ENCODE data around the gene BOD1L1.

The BOD1L1 gene

DNA sequence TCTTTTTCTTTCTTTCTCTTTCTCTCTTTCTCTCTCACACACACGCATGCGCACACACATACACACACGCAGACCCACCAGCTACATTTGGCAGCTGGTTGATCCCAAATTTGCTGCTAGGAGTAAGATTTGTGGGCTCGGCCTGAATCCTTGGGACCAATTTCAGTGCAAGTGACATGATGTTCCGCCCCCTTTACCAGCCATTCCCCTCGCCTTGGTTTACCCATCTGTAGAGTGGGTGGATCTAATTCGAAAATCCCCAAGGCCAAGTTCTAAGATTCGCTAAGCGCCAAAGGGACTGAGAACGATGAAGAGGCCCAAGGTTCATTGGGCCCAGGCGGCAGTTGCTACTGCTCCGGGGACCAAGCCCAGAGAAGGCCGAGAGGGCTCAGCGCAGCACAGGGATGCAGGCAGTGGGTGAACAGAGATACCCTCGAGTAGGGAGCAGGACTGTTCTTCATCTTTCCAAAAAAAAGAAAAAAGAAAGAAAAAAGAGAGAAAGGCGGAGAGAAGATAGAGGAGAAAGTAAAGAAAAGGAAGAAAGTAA, 89.0 kb downstream of the BOD1L1 start:
- DNase-seq: no peak

DNA sequence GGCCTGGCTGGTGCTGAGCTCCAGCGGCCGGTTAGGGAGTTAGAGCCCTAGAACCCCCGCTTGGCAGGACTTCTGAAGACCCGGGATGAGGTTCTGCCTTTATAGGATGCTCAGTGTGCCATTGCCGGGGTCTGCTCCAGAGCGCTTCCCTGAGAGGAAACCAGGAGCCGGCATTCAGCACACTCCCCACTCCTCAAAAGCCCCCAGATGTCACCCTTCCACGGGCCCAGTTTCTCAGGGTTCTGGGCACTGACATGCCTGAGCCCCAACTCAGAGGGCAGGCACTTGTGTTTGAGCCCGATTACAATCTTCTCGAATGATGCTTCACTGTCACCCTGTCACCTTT, 89.7 kb downstream of the BOD1L1 start:
- DNase-seq: no peak

DNA sequence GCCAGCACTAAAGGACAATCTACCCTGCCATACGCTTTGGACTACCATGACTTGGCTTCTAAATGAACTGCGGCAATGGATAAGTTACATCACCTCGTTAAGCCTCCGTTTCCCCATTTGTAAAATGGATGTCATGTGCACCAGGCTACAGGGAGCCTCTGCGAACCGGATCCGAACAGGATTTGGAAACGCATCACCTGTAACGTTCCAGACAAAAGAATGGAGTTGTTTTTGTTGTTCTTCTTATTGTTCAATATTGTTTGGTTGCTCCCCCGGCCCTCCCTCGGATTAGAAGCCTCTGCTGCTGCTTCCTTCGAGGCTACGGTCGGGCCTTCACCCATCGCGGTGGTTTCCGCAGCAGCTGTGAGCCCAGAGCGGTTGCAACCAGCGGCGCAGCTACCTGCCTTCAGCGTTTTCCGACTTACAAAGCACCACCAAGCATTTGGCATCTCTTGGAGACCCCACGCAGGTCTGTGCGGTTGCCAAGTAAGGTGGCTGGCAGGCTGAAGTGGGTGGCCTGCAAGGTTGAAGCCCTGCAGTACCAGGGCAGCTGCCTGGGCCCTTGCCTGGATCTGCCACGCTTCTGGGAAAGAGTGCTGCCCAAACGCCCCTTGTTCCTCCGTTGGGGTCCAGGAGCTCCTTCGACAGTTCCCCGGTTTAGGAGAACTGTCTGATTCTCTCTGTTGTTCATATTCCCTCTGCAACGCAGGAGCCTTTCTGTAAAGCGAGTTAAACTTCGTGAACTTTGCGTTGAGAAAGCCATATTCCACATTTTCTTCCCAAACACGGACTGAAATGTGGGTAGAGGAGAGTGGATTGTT, 90.3 kb downstream of the BOD1L1 start:
- DNase-seq: no peak

DNA sequence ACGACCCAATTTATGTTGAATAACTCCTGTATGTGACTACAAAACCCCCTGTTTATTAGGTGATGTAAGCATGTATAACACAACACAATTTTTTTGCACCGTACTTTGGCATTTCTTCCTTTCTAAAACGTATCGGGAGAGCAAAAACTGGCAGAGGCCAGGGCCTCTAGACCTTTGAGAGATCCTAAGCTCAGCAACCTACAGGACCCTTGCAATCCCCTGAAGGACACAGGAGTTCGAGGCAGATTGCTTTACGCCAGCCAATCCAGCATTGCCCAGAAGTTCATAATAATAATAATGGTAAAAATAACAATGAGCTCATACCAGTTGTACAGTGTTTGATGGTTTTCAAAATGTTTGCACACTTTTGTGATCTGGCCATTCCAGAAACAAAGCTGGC, 90.9 kb downstream of the BOD1L1 start:
- no peak for DNase-seq

DNA sequence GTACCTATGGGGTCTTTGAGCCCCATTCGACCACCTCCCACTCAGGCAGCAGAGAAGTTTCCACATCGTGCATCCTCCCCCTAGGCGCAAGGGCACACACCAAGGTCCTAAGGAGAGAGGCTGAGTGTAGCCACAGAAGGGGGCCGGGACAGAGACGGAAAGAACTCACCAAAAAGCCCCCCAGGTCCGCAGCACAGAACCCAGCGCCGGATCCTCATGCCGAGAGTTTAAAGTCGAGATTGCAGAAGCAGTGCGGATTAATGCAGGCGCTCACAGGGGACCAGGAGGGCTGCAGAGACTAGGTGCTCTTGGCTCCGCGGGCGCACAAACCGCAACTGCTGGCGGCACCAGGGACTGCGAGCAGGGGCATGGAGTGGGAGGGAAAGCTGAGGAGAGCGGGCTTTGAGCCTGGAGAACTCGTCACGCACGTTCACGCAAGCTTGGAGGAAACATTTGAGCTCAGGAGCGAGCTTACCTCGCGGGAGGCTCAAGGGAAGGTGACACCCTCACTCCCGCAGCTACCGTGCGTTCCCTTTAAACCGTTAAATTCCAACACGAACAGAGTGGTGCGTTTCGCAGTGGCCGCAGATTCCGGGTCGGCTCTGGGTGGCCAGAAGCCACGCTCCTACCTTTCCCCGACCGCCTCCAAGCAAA, 91.7 kb downstream of the BOD1L1 start:
- no peak for DNase-seq

DNA sequence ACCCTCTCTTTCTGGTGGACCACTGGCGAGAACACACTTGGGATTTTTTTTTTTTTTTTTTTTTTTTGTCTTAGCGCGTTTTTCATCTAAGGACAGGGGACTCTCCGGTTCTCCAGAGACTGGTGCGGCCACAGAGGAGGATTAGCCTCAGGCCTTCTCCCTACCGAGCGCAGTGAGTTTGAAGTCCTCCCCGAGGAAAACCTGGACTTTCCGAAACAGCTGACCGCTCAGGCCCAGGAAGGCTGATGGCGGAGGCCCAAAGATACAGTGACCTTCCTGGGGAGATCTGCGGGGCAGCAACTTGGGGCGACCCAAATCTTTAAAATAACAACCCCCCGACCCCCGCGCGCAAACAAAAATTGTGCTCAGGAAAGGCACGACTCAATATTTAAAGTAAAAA, 92.4 kb downstream of the BOD1L1 start:
- DNase-seq: no peak

DNA sequence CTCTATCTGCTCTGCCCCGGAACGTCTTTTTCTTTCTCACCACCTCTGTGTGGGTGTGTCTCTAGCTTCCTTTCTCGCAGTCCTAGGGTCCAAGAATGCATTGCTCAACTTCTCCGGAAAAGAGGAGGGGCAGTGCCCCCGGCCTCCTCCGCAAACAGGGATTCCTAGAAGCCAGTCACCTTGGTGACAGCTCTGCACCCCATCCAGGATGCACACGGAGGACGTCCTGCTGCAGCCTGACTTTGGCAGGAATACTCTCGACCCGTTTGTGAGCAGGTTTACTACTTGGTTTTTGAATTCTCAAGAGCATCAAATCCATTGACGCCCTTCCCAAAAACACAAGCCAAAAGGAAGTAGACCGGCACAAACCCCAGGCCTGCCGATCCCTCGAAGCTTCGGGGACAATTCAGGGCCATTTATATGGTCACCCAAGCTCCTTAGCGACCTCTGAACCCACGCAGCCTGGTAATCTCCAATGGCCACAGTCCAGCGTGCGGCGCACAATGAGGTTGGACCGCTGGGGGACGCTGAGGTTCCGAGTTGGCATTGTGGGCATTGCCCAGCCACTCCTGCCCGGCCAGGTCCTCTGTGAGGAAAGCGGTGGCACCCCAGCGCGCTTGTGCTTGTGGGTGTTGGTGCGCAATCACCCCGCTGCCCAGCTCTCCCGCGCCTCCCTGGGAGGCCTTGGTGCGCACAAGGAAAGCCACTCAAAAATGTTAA, 93.0 kb downstream of the BOD1L1 start:
- DNase-seq: no peak

DNA sequence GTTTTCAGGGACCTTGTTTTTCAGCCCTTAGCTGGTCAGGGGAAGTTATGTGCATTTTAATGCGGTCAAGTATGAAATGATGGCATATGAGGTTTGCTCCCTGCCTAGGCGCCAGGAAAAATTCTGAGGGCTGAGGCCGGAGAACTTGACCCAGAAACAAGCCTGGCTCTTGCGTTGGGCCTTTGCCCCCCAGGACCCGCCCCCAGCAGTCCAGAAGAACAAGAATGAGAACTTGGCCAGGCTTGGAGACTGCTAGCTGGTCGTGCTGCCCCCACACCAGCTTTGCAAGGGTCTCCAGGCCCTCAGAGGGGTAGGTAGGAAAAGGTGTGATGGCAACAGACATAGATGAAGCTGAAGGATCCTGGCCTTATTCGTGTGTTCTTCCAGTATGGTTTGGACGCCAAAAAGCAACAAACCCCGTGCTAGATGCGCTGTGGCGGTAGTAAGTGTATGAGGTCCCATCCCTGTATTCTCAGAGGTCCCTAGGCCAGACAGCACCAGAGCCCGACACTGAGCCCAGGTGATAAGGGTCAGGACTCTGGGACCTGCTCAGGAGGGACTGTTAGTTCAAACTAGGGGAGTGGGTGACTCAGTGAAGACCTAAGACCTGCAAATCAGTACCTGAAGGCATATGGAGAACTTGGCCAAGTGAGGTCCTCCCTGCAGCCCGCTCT, 93.7 kb downstream of the BOD1L1 start:
- no peak for DNase-seq

DNA sequence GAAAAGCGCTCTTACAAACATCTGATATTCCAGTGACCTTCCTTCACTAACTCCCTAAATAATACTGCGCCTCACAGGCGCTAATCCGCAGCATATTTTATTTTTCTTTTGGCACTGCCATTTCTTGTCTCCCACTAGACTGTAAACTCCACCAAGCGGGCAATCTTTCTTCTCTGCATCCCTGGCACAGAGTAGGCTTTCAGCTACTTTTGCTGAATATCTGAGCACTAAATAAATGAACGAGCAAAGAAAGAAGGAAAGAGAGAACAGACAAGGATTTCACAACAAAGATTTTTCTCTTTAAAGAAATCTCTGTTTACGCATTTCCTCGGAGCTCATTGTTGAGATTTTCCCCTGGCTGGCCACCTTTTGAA, 95.9 kb downstream of the BOD1L1 start:
- DNase-seq: no peak

DNA sequence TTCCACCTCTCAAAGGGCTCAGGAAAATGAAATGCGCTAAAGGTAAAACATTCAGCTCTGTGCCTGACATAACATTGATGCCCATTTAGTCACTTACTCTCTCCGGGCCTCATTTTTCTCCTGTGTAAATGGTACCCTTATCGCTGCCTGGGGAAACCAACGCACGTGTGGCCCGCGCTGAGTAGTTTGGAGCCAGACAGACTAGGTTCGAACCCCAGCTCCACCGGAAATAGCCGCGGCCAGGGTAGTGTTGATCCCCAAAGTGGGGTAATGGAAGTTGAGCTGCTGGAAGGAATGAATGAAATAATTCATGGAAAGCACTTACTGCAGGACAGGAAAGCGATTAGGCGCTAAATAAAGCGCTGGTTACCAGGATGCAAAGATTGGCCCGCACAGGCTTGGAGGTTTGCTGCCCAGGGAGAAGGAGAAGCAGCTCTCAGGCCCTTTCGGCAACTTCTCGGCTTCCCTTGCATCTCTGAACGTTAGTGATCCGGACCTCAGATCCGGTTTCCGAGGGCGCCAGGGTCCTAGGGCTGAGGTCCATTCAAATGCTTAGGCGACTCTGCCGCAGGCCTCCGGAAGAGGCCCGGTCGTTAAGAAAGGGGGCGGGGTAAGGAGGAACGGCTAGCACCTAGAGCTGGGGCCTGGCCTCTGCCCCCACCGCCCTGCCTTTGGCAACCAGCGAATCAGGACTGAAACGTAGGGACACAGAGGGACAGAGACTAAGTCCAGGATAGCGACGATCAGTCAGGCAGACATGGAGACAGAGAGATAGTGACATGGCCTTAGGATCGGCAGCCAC, 96.5 kb downstream of the BOD1L1 start:
- no peak for DNase-seq

DNA sequence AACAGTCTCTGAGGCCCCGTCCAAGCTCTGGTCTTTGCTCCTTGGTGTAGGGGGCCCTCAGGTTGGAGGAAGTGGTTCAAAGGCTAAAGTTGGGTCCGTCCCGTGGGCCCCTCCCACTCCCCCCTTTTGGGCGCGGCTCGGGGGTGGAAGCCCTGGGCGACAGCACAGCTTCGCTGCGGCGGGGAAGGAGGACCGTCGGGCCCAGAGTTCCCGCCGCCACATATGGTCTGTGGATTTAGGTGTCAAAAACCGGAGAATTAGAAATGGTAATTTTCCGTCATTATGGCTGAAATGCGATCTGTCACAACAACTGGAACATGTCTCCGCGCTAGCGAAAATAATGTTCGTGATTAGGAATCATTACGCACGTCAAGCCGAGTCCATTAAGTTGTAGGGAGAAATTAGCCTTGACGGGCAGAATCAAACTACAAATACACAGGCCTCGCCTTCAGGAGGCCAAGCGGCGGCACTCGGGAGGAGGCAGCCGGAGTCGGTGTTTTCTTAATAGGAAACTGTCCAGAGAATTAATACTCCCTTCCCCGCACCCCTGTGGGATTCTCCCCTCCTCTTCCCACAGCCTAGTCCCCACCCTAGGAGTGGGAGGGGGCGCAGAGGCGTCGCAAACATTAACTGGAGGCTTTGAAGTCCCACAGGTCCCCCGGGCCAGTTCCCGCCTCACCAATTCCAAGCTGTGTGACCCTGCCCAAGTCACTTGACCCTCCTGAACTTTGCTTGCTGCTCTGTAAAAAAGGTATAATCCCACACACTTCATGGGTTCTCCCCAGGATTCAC, 98.2 kb downstream of the BOD1L1 start:
- no peak for DNase-seq

DNA sequence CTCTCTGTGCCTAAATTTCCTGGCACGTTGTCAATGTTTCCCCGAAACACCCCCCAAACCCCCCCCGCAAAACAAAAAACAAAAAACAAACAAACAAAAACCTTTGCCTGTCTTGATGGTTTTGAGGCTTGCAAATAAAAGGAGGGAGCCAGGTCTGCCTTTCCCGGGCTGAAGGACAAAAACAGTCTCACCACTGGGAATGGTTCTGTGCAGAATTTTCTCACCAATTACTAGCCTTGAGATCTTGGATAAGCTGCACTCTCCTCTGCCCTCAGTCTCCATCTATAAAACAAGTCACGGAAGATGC, 98.8 kb downstream of the BOD1L1 start:
- no peak for DNase-seq

DNA sequence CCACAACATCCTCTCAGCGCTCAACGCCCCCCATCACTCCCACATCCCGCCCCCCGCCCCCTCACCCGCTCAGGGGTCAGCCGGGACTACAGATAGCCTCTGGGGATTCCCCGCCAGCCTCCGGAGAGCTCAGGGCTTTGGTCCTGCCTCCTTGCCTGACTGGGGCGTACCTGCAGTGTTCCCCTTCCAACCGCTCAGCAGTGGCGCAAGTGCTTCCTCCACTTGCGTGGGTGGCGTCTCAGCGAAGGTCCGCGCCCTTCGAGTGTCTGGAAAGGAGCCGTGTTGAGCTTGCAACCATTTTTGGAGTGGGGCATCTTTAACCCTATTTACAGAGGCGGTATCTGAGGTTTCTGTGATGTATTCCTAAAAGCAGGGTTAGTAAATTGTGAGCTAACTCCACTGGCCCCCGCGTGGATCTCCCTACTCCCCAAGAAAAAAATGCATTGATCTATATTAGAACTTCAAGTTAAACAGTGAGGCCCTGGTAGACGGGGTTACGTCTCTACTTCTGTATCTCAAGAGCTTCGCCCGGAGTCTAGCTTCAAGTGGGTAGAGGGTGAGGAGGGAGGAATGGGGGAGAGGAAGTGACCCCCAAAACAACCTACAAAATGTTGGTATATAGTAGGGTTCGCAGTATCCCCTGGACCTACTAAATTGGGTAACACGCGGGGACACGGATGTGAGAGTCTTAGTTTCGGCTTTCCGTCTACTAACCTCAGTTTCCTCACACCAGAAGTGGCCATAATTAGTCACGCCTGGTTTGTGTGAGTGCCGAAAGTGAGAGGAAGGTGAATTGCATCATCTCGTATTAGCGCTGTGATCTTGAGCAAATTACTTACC, 99.3 kb downstream of the BOD1L1 start:
- DNase-seq: no peak

DNA sequence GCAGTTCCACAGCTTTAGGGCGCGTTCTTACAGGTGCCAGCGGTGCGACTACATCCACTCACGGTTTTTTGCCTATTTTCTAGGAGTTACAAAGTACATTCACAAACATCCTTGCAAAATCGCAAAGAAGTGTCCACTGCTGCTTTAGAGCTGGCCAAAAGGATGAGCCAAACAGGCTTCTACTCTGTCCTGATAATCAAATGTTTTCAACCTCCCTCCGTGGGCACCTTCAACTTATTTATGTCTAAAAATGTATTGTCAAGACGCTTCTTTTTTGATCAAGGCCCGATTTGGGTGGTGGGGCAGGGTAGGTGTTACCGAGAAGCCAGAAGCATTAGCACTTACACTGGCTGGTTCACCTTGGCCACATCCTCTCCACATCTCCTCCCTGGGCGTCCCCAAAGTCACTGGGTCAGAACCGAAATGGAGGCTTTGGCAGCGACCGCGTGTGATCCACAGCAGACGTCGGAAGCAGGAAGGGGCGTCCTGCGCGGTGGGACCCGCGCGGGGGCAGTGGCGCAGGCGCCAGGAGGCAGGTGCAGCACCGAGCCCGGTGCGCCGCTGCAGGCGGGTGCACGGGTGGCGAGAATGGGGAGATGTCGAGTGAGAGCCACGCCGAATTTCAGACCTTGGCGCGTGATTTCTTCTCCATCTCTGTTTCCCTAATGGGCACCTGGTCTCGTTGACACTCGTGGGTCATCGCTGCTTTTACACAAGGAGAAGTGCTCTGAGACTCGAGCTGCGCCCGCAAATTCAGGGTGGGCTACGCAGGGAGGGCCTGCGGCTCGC, 100.1 kb downstream of the BOD1L1 start:
- no peak for DNase-seq

DNA sequence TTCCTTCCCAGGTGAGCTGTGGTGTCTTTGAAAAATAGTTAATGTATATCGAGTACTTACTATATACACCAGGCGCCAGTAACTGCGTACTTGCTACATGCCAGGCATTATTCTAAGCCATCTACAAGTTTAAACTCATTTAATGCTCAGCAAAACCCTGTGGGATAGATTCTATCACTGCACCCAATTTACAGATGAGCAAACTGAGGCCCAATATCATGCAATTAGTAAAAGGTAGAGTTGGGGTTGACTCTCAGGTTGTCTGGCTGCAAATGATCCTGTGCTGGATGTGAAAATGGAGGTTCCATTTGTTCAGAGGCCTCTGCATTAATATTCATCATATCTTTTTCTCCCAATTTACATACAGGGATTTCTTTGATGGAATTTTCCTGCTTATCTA, 100.9 kb downstream of the BOD1L1 start:
- DNase-seq: no peak

DNA sequence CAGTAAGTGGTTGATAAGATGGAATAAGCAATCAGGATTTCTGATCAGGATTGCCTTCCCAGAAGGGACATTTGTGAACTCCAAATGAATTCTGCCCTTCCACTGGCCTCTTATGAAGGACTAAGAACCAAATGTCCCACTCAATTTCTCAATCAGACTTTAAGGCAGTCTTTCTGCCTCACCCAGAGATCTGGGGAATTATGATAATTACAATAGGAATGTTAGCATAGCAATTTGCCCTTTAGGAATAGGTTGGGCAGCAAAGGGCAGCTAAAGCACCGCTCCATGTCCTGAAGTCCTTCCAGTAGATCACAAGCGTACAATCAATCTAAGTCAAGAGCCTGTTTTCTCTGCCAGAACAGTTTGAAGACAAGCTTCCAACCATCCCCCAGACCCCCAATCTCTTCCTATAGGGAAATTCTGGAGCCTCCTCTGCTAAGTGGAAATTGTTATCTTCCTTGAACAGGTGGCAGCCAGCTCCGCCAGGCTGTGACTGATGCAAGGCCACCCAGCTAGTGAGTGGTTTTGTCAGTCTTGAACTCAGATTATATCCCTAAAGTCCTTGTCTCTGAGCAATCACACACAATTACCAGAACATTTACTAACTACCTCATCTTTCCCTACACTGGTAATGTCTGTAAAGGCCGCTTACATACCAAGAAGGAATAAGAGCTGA, 101.8 kb downstream of the BOD1L1 start:
- DNase-seq: no peak

DNA sequence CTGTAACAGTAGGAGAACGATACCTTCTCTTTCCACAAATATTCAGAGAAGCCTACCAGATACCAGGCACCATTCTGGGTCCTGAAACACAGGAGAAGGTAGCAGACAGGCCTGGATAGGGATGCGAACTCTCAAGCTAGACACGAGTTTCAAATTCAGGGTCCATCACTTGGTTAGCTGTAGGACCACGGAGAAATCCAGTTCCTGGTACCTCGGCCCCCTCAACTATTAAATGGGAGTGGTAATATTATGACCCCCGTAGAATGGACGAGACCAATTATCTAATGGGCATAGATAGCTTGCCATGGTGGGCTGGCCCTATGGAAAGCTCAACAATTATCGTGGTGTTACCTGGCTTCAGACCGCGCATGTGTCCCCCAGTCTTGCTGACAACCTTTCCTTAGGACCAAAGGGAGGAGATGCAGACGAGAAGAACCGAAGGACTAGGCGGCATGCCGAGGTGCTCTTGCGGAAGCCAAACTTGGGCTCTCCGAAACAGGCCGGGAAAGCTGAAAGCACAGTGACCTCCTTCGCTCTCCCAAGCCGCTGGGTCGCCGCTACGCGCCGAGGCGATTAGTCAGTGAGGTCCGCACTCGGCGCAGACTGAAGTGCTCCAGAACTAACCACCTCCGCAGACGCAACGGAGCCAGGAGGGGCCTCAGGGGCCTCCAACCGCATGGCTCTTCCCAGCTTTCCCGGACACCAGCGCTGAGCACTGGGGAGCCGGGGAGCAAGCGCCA, 102.9 kb downstream of the BOD1L1 start:
- DNase-seq: no peak

All from CD4-positive, alpha-beta T cell treated with Interleukin-21 for 1 hour (primary cell).